ENCODE measurements around the gene TASP1.
"Not testable (repeated sequence)": the region's sequence is repeated elsewhere in the genome, so short reads cannot be mapped to it uniquely, and the experiment has no call there.

TASP1 gene

GRCh38 chr20:13492001-13492481 lies 146.7 kb downstream of the TASP1 start:
- DNase-seq = no peak

DNA sequence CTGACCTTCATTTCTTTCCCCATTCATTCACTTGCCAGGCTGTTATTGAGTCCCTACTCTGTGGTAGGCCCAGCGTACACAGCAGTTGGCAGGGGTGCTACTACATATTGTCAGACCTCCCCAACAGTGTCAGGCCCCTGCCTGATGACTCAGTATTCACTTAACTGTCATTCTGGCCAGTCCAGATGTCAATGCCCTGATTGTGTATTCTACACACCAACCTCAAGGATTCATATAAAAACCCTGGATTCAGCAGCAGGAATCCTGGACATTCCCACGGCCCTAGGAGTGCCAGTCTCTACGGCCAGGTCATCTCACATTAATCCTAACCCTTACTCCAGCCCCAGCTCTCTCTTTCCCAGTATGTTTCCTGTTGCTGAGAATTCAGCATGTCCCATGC lies 151.5 kb downstream of the TASP1 start:
- DNase-seq = no peak

GRCh38 chr20:13486694-13487093 lies 152.0 kb downstream of the TASP1 start:
- no peak for DNase-seq

- no peak for DNase-seq
Measured at GRCh38 chr20:13485576-13485975, 153.2 kb downstream of the TASP1 start.

DNA sequence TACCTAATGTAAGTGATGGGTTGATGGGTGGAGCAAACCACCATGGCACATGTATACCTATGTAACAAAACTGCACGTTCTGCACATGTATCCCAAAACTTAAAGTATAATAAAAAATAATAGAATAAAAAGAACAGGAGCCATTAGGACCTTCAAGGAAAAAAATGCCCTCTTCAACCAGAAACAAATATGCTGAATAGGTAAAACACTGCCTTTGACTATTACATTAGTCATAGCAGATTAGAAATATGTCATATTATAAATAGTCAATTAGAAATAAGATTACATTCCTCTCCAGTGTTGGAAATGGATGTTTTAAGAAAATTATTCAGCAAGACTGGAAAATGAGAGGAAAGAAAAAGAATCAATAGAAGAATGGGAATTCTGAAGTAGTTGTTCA lies 153.7 kb downstream of the TASP1 start:
- not testable (repeated sequence) for DNase-seq

DNA sequence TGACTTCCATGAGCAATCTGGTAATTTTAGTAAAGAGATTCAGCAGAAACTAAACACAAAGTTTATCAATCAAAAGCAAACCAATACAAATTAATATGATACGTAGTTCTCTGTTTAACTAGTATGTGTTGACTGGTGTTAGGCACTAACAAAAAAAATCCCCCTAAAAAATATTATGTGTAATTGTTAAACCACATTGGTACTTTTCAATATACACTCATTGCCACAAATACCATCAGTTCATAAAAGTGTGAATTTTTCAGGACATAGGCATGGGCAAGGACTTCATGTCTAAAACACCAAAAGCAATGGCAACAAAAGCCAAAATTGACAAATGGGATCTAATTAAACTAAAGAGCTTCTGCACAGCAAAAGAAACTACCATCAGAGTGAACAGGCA lies 155.3 kb downstream of the TASP1 start:
- DNase-seq = not testable (repeated sequence)

- DNase-seq = no peak
Measured at GRCh38 chr20:13478366-13478765, 160.4 kb downstream of the TASP1 start.

GRCh38 chr20:13474467-13474866 lies 164.3 kb downstream of the TASP1 start:
- DNase-seq = no peak

- no peak for DNase-seq
Measured at GRCh38 chr20:13469262-13469661, 169.5 kb downstream of the TASP1 start.

DNA sequence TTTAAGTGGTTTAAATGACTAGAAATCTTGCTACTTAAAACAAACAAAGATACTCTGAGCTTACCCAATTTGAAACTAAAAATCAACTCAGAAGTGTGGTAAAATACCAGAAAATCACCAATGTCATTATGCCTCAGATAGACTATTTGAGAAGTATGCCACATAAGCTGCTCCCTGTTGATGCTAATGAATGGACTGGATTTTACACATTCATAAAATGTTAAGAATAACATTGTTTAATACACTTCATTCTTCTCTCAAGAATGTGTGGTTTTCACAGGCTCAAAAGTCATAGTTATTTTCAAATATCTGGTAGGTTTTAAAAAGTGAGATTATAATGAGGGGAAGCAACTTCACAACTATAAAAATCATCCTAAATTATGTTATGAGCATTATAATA lies 170.6 kb downstream of the TASP1 start:
- no peak for DNase-seq

DNA sequence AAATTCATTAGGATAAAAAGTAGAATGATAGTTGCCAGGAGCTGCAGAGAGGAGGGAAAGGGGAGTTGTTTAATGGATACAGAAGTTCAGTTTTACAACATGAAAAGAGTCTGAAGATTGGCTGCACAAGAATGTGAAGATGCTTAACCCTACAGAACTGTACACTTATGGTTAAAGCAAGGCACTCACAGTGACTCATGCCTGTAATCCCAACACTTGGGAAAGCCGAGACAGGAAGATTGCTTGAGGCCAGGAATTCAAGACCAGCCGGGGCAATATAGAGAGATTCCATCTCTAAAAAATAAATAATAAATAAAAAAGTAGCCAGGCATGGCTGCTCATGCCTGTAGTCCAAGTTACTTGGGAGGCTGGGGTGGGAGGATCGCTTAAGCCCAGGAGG lies 174.0 kb downstream of the TASP1 start:
- DNase-seq = no peak

GRCh38 chr20:13461849-13462458 lies 176.8 kb downstream of the TASP1 start:
- no peak for DNase-seq

GRCh38 chr20:13458860-13459451 lies 179.8 kb downstream of the TASP1 start:
- DNase-seq = peak in 1 of 2 donors; percentile 8

DNA sequence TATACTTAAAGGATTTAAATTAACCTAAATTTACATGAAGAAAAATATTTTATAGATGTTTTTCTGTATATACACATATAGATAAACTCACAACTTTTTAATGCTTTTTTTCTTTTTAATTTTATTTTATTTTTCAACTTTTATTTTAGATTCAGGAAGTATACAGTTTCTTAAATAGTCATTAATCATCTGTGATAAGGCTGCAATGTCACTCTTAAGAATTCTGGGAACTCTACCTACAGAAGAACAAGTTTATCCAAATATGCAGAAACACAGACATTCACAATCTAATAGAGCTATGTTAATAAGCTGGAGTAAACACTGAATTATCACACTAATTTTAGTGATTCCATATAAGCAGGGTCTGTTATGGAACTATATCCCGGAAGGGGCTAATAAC lies 181.2 kb downstream of the TASP1 start:
- no peak for DNase-seq

- DNase-seq = no peak
Measured at GRCh38 chr20:13455713-13456112, 183.0 kb downstream of the TASP1 start.

DNA sequence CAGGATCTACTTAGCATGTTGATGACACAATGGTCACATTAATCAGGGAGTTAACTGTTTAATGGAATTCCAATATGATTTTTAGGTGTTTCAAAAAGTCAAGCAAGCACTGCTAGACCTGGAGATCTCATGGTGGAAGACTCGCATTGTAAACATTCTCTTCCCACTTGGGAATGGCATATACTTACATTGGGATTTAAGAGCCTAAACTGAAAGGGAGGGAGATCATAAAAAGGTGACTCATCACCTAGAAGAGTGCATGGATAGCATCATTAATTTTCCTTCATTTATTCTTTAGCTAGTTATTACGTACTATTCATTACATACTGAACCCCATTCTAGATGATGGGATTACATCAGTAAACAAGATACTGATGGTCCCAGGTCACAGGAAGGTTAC lies 185.4 kb downstream of the TASP1 start:
- DNase-seq = no peak

- DNase-seq = no peak
Measured at GRCh38 chr20:13452470-13453124, 186.1 kb downstream of the TASP1 start.

DNA sequence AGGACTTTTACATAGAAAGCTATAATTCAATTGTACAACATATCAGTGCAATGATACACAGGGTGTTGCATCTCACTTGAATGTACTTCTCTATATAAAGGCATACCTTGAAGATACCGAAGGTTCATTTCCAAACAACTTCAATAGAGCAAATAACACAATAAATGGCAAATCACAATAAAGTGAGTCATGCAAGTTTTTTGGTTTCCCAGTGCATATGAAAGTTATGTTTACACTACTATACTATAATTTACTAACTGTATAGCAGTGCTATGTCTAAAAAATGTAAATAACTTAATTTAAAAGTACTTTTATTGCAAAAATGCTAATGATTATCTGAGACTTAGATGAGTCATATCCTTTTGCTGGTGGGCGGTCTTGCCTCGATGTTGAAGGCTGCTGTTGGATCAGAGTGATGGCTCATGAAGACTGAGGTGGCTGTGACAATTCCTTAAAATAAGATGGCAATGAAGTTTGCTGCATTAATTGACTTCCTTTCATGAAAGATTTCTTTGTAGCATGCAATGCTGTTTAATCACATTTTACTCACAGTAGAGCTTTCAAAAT lies 188.8 kb downstream of the TASP1 start:
- DNase-seq = no peak

- DNase-seq = no peak
Measured at GRCh38 chr20:13447385-13448180, 191.1 kb downstream of the TASP1 start.

- no peak for DNase-seq
Measured at GRCh38 chr20:13443690-13444089, 195.0 kb downstream of the TASP1 start.

DNA sequence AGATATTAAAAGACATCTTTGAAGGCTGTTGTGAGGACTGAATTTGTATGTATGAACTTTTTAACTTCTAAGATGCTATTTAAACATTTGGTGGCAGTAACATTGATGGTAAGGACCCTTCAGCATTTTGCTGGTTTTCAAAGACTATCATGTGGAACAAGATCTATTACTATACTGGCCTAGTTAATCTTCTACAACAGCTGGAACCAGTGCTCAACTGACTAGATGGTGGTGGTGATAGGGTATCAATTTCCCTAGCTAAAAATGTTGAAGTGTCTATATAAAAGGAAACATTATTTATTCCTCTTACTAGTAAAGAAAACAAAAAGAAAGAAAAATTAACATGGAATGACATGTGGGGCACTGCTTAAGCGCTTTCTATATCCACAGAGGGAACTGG lies 195.7 kb downstream of the TASP1 start:
- no peak for DNase-seq

DNA sequence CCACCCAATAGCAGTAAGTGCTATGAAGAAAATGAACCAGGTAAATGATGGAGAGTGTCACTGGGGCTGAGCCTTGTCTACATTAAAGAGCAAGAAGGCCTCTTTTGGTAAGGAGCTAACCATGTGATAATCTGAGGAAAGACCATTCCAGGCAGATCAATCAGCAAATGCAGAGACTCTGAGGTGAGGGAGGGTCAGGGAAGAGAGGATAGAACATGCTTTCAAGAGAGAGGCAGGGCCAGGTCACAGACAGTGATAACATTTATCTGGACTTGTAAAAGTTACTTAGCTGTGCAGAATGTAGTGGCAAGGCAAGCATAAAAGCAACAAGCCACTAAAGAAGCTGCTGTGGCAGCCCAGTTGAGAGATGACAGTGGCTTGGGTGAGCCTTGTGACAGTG lies 197.3 kb downstream of the TASP1 start:
- no peak for DNase-seq

DNA sequence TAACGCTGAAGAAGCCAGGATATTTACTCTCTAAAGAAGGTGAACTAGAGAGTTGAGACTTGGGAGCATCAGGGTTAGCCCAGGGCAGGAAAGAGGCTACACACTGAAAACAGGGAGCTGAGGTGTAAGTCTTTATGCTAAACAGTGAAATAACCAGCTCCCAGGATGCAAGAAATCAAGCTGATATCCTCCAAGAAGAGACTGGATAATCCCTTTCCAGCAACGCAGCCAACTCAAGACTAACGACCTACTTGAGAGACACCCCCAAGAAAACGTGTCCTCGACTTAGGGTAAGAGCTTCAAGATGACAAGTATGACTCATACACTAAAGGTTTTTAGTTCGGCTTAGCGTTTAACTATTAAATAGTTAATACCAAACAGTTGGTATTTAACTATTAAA lies 202.2 kb downstream of the TASP1 start:
- DNase-seq = no peak
